Measurements from ENCODE around the gene TIMD4.

Gene TIMD4

GRCh38 chr5:156912869-156913268 lies 50.2 kb downstream of the TIMD4 start:
- Mint-ChIP-seq H3K27me3 (ENCODE audit: low read depth) (peaks cover 8% of the 10 kb centered on the region), H3K4me3 (no peak overlapping the region), H3K27ac (no peak overlapping the region), H3K9me3 (no peaks in the 10 kb centered on the region), H3K36me3 (ENCODE audit: low read depth) (no peaks in the 10 kb centered on the region), H3K4me1 (peaks cover 13% of the 10 kb centered on the region)
- TF ChIP-seq CTCF (IDR thresholded peaks at IDR 0.05; ENCODE audit: unreplicated experiment in 3 of 3), result no peak

GRCh38 chr5:156909180-156909579 lies 53.8 kb downstream of the TIMD4 start:
- peaks cover 4% of the 10 kb centered on the region for H3K4me1 Mint-ChIP-seq
- no peaks in the 10 kb centered on the region for H3K36me3 Mint-ChIP-seq (ENCODE audit: low read depth)
- no peak overlapping the region for H3K27ac Mint-ChIP-seq
- TF ChIP-seq CTCF (IDR thresholded peaks at IDR 0.05; ENCODE audit: unreplicated experiment in 3 of 3), result no peak
- H3K4me3 Mint-ChIP-seq, result no peak overlapping the region
- H3K9me3 Mint-ChIP-seq, result no peaks in the 10 kb centered on the region
- H3K27me3 Mint-ChIP-seq (ENCODE audit: low read depth), result peaks cover 8% of the 10 kb centered on the region

DNA sequence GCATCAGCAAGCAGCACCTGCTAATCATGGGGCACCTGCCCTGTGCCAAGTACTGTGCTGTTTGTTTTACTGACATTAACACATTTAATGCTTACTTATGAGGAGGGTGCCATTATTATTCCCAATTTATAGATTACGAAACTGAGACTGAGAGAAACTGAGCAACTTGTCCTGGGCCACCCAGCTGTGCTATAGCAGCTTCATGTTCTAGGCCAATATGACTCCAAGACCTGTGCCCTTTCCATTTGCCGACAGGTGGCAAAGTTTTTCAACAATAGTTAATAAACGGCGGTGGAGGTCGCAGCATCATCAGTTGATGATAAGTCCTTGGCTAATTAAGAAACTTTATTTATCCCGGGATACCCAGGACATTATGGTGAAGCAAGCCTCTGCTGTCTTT lies 55.4 kb downstream of the TIMD4 start:
- TF ChIP-seq CTCF (IDR thresholded peaks at IDR 0.05; ENCODE audit: unreplicated experiment in 3 of 3), result no peak
- Mint-ChIP-seq H3K4me1 (no peaks in the 10 kb centered on the region), H3K9me3 (no peaks in the 10 kb centered on the region), H3K36me3 (ENCODE audit: low read depth) (no peaks in the 10 kb centered on the region), H3K4me3 (no peak overlapping the region), H3K27me3 (ENCODE audit: low read depth) (peaks cover 8% of the 10 kb centered on the region), H3K27ac (no peak overlapping the region)

- Mint-ChIP-seq H3K27ac (no peak overlapping the region), H3K9me3 (no peaks in the 10 kb centered on the region), H3K27me3 (ENCODE audit: low read depth) (peaks cover 8% of the 10 kb centered on the region), H3K4me1 (no peaks in the 10 kb centered on the region), H3K36me3 (ENCODE audit: low read depth) (no peaks in the 10 kb centered on the region), H3K4me3 (no peak overlapping the region)
- no peak for TF ChIP-seq CTCF (IDR thresholded peaks at IDR 0.05; ENCODE audit: unreplicated experiment in 3 of 3)
Observed at GRCh38 chr5:156906807-156907206, 56.2 kb downstream of the TIMD4 start.

DNA sequence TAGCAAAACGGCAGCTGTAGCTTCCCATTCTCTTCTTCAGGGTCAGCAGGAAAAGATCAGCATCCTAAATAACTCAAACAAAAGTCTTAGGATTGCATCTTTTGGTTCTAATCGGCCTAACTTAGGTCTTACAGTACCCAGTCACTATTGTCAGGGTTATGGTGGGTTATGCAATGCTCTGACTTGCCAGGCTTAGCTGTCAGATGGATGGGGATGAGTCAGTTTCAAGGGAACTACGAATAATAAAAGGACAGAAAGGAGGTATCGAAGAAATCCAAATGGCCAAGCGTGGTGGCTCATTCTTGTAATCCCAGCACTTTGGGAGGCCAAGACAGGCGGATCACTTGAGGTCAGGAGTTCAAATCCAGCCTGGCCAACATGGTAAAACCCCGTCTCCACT lies 66.5 kb downstream of the TIMD4 start:
- H3K9me3 Mint-ChIP-seq, result peaks cover 3% of the 10 kb centered on the region
- no peak for TF ChIP-seq CTCF (IDR thresholded peaks at IDR 0.05; ENCODE audit: unreplicated experiment in 3 of 3)
- H3K4me1 Mint-ChIP-seq, result no peaks in the 10 kb centered on the region
- no peaks in the 10 kb centered on the region for H3K36me3 Mint-ChIP-seq (ENCODE audit: low read depth)
- no peak overlapping the region for H3K4me3 Mint-ChIP-seq
- no peak overlapping the region for H3K27ac Mint-ChIP-seq
- peaks cover 4% of the 10 kb centered on the region for H3K27me3 Mint-ChIP-seq (ENCODE audit: low read depth)

- Mint-ChIP-seq H3K9me3 (no peaks in the 10 kb centered on the region), H3K4me1 (no peaks in the 10 kb centered on the region), H3K4me3 (no peak overlapping the region), H3K27me3 (ENCODE audit: low read depth) (peaks cover 10% of the 10 kb centered on the region), H3K36me3 (ENCODE audit: low read depth) (no peaks in the 10 kb centered on the region), H3K27ac (no peak overlapping the region)
- TF ChIP-seq CTCF (IDR thresholded peaks at IDR 0.05; ENCODE audit: unreplicated experiment in 3 of 3), result no peak
Observed at GRCh38 chr5:156893517-156893916, 69.5 kb downstream of the TIMD4 start.

All from nephron (organoid).